HEK293 (cell line): ENCODE data around the gene KNG1.

ENCODE experiments used
- CTCF ChIA-PET: fragments of 350-600 bp; formaldehyde crosslinking; extraction: SDS; loops from one replicate; lab custom pipeline; 2021; ENCODE audit warnings: antibody characterized with exemption; lab: Yijun Ruan, JAX
- POLR2A ChIA-PET: fragments of 300-600 bp; formaldehyde crosslinking; extraction: SDS; loops from one replicate; lab custom pipeline; 2020; ENCODE audit warnings: antibody characterized with exemption, inconsistent platforms; lab: Yijun Ruan, JAX
- H3K27ac ChIP-seq: fragments of 200-500 bp; sonication (Bioruptor generic); 2 replicates; pipeline ENCODE4 v1.5.1; 2014; ENCODE audit warnings: low read depth, low read length, control low read depth, inconsistent platforms; ENCODE audit errors: extremely low read depth
- H3K36me3 ChIP-seq, 2 experiments: fragments of 200-500 bp in 1 of 2; sonication (Bioruptor generic) in 1 of 2; 1 replicate in 1 of 2; 2 replicates in 1 of 2; pipeline ENCODE4 v1.5.1; 2014 to 2017; ENCODE audit warnings: inconsistent platforms in 2 of 2, low read length in 2 of 2; ENCODE audit not compliant: control insufficient read depth in 2 of 2, insufficient read depth in 1 of 2
- H3K4me1 ChIP-seq: fragments of 200-500 bp; sonication (Bioruptor generic); 2 replicates; pipeline ENCODE4 v1.5.1; 2014; ENCODE audit warnings: mild to moderate bottlenecking, low read length, inconsistent platforms; ENCODE audit not compliant: control insufficient read depth, insufficient read depth
- H3K4me3 ChIP-seq: 2 replicates; pipeline ENCODE4 v1.5.1; 2011; ENCODE audit warnings: low read depth, mild to moderate bottlenecking, control low read depth, low read length, moderate library complexity
- H3K9me3 ChIP-seq: fragments of 200-500 bp; sonication (Bioruptor generic); 2 replicates; pipeline ENCODE4 v1.5.1; 2014; ENCODE audit warnings: low read depth, low read length, inconsistent platforms; ENCODE audit not compliant: control insufficient read depth, insufficient read depth
- EGR2 ChIP-seq: fragments of 450-650 bp; formaldehyde crosslinking; IDR thresholded peaks from 2 replicates; pipeline ENCODE4 v1.5.1; 2016; ENCODE audit warnings: low read depth, missing biosample characterization, missing genetic modification characterization
- ZFP3 ChIP-seq: fragments of 450-650 bp; formaldehyde crosslinking; IDR thresholded peaks from 2 replicates; pipeline ENCODE4 v1.5.1; 2016; ENCODE audit warnings: low read depth, missing biosample characterization, missing genetic modification characterization
- ZNF184 ChIP-seq: fragments of 450-650 bp; IDR thresholded peaks from 2 replicates; pipeline ENCODE4 v1.5.1; 2018; ENCODE audit warnings: missing biosample characterization, mild to moderate bottlenecking, missing genetic modification characterization
- ZNF2 ChIP-seq: fragments of 450-650 bp; formaldehyde crosslinking; IDR thresholded peaks from 2 replicates; pipeline ENCODE4 v1.5.1; 2016; ENCODE audit warnings: missing biosample characterization, missing genetic modification characterization
- ZNF239 ChIP-seq: fragments of 450-650 bp; formaldehyde crosslinking; IDR thresholded peaks from 2 replicates; pipeline ENCODE4 v1.5.1; 2016; ENCODE audit warnings: missing biosample characterization, missing genetic modification characterization
- ZNF350 ChIP-seq: fragments of 450-650 bp; formaldehyde crosslinking; IDR thresholded peaks from 2 replicates; pipeline ENCODE4 v1.5.0; 2017; ENCODE audit warnings: missing biosample characterization, mild to moderate bottlenecking, missing genetic modification characterization
- ZNF37A ChIP-seq: fragments of 450-650 bp; IDR thresholded peaks from 2 replicates; pipeline ENCODE4 v1.5.1; 2018; ENCODE audit warnings: missing biosample characterization, missing genetic modification characterization
- ZNF394 ChIP-seq: fragments of 450-650 bp; formaldehyde crosslinking; IDR thresholded peaks from 2 replicates; pipeline ENCODE4 v1.5.1; 2016; ENCODE audit warnings: missing biosample characterization, missing genetic modification characterization, mild to moderate bottlenecking, moderate library complexity, borderline replicate concordance
- ZNF585B ChIP-seq: fragments of 450-650 bp; formaldehyde crosslinking; IDR thresholded peaks from 2 replicates; pipeline ENCODE4 v1.5.1; 2016; ENCODE audit warnings: missing biosample characterization, missing genetic modification characterization
- ZNF777 ChIP-seq: fragments of 450-650 bp; formaldehyde crosslinking; IDR thresholded peaks from 2 replicates; pipeline ENCODE4 v1.5.1; 2017; ENCODE audit warnings: missing biosample characterization, missing genetic modification characterization, borderline replicate concordance
- ZNF785 ChIP-seq: fragments of 450-650 bp; formaldehyde crosslinking; IDR thresholded peaks from 2 replicates; pipeline ENCODE4 v1.5.1; 2016; ENCODE audit warnings: missing biosample characterization, missing genetic modification characterization
- TF ChIP-seq, protein P1 (sequence below): fragments of 450-650 bp; formaldehyde crosslinking; IDR thresholded peaks from 2 replicates; pipeline ENCODE4 v1.5.1; 2016; ENCODE audit warnings: missing biosample characterization, missing genetic modification characterization
- TF ChIP-seq, protein P2 (sequence below): fragments of 450-650 bp; formaldehyde crosslinking; IDR thresholded peaks from 2 replicates; pipeline ENCODE4 v1.5.1; 2016; ENCODE audit warnings: missing biosample characterization, missing genetic modification characterization
- TF ChIP-seq, protein P3 (sequence below): fragments of 450-650 bp; formaldehyde crosslinking; IDR thresholded peaks from 2 replicates; pipeline ENCODE4 v1.5.1; 2016; ENCODE audit warnings: missing biosample characterization, missing genetic modification characterization, borderline replicate concordance
- TF ChIP-seq, protein P4 (sequence below): fragments of 450-650 bp; formaldehyde crosslinking; optimal IDR thresholded peaks from 2 replicates; pipeline ENCODE3; 2016; ENCODE audit warnings: missing biosample characterization, mild to moderate bottlenecking, missing genetic modification characterization
- TF ChIP-seq, protein P5 (sequence below): IDR thresholded peaks from 2 replicates; pipeline ENCODE4 v1.6.1; 2011; ENCODE audit warnings: mild to moderate bottlenecking, low read depth, low read length, borderline replicate concordance

The KNG1 gene

DNA sequence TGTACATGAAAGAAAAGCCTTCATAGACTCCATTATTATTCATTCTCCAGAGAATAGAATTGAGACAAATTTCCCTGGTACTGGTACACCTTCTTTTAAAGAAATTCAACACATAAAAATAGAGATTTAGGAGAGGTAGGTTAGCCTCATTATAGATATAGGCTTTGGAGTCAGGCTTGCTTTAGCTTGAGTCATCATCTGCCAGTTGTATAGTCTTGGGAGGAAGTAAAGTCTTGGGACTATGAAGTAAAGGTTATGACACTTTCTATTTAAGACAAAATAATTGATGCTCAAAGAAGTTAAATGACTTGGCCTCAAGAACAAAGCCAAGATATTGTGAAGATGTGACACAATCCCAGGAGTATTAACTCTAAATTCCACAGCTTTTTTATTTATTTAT lies 47.0 kb upstream of the KNG1 start:
- TF ChIP-seq ZNF785 (tag by site-specific recombination): no peak
- TF ChIP-seq, all 188 proteins: peak for 0
- H3K9me3 ChIP-seq: no peaks in the 10 kb centered on the region
- ChIA-PET CTCF (no interaction called here), POLR2A (no interaction called here)
- no peak overlapping the region for H3K4me3 ChIP-seq
- H3K27ac ChIP-seq: no peak overlapping the region
- H3K4me1 ChIP-seq: no peaks in the 10 kb centered on the region
- H3K36me3 ChIP-seq: no peaks in the 10 kb centered on the region

DNA sequence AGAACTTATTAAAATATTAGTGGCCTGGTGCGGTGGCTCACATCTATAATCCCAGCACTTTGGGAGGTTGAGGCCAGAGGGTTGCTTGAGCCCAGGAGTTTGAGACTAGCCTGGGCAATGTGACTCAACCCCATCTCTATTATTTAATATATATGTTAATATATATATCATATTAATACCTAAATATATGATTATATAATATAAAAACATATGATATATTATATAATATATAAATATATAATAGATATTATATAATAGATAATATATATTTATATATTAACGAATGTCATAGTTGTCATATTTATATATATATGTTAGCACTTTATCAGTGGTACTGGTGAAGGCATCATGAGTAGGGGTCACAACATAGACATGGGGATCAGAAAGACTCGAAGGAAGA lies 46.1 kb upstream of the KNG1 start:
- no peaks in the 10 kb centered on the region for H3K9me3 ChIP-seq
- H3K36me3 ChIP-seq: no peaks in the 10 kb centered on the region
- ChIA-PET POLR2A (no interaction called here), CTCF (no interaction called here)
- H3K4me1 ChIP-seq: no peaks in the 10 kb centered on the region
- H3K4me3 ChIP-seq: no peak overlapping the region
- H3K27ac ChIP-seq: no peak overlapping the region
- TF ChIP-seq ZNF37A (tag by site-specific recombination) (no peak), ZNF585B (tag by site-specific recombination) (no peak), ZFP3 (no peak), ZNF350 (tag by site-specific recombination) (no peak), EGR2 (tag by site-specific recombination) (no peak), ZNF184 (no peak), ZNF394 (tag by site-specific recombination) (no peak), ZNF239 (no peak), ZNF2 (no peak), ZNF777 (tag by site-specific recombination) (no peak)
- TF ChIP-seq, protein P1, sequence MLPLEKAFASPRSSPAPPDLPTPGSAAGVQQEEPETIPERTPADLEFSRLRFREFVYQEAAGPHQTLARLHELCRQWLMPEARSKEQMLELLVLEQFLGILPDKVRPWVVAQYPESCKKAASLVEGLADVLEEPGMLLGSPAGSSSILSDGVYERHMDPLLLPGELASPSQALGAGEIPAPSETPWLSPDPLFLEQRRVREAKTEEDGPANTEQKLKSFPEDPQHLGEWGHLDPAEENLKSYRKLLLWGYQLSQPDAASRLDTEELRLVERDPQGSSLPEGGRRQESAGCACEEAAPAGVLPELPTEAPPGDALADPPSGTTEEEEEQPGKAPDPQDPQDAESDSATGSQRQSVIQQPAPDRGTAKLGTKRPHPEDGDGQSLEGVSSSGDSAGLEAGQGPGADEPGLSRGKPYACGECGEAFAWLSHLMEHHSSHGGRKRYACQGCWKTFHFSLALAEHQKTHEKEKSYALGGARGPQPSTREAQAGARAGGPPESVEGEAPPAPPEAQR: no peak
- TF ChIP-seq, protein P2, sequence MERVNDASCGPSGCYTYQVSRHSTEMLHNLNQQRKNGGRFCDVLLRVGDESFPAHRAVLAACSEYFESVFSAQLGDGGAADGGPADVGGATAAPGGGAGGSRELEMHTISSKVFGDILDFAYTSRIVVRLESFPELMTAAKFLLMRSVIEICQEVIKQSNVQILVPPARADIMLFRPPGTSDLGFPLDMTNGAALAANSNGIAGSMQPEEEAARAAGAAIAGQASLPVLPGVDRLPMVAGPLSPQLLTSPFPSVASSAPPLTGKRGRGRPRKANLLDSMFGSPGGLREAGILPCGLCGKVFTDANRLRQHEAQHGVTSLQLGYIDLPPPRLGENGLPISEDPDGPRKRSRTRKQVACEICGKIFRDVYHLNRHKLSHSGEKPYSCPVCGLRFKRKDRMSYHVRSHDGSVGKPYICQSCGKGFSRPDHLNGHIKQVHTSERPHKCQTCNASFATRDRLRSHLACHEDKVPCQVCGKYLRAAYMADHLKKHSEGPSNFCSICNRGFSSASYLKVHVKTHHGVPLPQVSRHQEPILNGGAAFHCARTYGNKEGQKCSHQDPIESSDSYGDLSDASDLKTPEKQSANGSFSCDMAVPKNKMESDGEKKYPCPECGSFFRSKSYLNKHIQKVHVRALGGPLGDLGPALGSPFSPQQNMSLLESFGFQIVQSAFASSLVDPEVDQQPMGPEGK: no peak
- TF ChIP-seq, protein P3, sequence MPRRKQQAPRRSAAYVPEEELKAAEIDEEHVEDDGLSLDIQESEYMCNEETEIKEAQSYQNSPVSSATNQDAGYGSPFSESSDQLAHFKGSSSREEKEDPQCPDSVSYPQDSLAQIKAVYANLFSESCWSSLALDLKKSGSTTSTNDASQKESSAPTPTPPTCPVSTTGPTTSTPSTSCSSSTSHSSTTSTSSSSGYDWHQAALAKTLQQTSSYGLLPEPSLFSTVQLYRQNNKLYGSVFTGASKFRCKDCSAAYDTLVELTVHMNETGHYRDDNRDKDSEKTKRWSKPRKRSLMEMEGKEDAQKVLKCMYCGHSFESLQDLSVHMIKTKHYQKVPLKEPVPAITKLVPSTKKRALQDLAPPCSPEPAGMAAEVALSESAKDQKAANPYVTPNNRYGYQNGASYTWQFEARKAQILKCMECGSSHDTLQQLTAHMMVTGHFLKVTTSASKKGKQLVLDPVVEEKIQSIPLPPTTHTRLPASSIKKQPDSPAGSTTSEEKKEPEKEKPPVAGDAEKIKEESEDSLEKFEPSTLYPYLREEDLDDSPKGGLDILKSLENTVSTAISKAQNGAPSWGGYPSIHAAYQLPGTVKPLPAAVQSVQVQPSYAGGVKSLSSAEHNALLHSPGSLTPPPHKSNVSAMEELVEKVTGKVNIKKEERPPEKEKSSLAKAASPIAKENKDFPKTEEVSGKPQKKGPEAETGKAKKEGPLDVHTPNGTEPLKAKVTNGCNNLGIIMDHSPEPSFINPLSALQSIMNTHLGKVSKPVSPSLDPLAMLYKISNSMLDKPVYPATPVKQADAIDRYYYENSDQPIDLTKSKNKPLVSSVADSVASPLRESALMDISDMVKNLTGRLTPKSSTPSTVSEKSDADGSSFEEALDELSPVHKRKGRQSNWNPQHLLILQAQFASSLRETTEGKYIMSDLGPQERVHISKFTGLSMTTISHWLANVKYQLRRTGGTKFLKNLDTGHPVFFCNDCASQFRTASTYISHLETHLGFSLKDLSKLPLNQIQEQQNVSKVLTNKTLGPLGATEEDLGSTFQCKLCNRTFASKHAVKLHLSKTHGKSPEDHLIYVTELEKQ (tag by site-specific recombination): no peak
- TF ChIP-seq, protein P4, sequence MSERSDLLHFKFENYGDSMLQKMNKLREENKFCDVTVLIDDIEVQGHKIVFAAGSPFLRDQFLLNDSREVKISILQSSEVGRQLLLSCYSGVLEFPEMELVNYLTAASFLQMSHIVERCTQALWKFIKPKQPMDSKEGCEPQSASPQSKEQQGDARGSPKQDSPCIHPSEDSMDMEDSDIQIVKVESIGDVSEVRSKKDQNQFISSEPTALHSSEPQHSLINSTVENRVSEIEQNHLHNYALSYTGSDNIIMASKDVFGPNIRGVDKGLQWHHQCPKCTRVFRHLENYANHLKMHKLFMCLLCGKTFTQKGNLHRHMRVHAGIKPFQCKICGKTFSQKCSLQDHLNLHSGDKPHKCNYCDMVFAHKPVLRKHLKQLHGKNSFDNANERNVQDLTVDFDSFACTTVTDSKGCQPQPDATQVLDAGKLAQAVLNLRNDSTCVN (tag by site-specific recombination): no peak
- TF ChIP-seq, protein P5, sequence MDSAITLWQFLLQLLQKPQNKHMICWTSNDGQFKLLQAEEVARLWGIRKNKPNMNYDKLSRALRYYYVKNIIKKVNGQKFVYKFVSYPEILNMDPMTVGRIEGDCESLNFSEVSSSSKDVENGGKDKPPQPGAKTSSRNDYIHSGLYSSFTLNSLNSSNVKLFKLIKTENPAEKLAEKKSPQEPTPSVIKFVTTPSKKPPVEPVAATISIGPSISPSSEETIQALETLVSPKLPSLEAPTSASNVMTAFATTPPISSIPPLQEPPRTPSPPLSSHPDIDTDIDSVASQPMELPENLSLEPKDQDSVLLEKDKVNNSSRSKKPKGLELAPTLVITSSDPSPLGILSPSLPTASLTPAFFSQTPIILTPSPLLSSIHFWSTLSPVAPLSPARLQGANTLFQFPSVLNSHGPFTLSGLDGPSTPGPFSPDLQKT: no peak
